ENCODE data around the gene IQCC.
A peak's percentile ranks its signal among the peaks of the same experiment; 100 is the strongest.

Gene IQCC

DNA sequence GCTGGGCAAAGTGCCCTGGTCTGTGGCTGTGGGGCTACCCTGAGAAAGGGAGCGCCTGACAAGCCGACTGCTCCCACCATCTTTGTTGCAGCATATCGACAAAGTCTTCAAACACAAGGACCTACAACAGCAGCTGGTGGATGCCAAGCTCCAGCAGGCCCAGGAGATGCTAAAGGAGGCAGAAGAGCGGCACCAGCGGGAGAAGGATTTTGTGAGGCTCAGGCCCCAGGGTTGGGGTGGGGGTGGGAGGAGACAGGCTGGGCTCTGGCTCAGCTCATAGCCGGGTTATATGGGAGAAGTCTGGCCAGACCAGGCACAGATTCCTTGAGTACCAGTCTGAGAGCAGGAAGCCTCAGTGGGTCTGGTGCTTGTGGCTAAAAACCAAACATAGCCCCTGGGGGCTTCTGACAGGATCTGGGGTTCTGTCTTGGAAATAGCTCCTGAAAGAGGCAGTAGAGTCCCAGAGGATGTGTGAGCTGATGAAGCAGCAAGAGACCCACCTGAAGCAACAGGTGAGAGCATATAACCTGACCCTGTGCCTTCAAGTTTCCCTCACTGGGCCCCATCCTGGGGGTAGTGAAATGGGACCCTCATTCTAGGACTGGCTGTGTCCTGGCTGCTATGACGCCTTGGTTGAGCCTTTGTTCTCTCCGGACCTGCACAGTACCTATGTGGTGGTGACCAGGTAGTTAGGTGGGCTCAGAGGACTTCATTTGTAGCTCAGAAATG, 13.1 kb upstream of the IQCC start:
- H3K36me3 Mint-ChIP-seq (ENCODE audit: low read depth): peaks cover 75% of the 10 kb centered on the region
- DNase-seq: no peak
- H3K9me3 Mint-ChIP-seq: no peaks in the 10 kb centered on the region
- H3K27me3 Mint-ChIP-seq (ENCODE audit: low read depth, poor library complexity): peaks cover 8% of the 10 kb centered on the region
- H3K4me1 Mint-ChIP-seq: peaks cover 6% of the 10 kb centered on the region
- no peak overlapping the region for H3K27ac Mint-ChIP-seq
- TF ChIP-seq CTCF (IDR thresholded peaks at IDR 0.05): no peak
- H3K4me3 Mint-ChIP-seq: no peak overlapping the region

DNA sequence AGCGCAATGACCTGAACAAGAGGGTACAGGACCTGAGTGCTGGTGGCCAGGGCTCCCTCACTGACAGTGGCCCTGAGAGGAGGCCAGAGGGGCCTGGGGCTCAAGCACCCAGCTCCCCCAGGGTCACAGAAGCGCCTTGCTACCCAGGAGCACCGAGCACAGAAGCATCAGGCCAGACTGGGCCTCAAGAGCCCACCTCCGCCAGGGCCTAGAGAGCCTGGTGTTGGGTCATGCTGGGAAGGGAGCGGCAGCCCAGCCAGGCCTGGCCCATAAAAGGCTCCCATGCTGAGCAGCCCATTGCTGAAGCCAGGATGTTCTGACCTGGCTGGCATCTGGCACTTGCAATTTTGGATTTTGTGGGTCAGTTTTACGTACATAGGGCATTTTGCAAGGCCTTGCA, 10.5 kb upstream of the IQCC start:
- H3K4me3 Mint-ChIP-seq: no peak overlapping the region
- H3K9me3 Mint-ChIP-seq: no peaks in the 10 kb centered on the region
- peaks cover 54% of the 10 kb centered on the region for H3K36me3 Mint-ChIP-seq (ENCODE audit: low read depth)
- TF ChIP-seq CTCF (IDR thresholded peaks at IDR 0.05): no peak
- DNase-seq: no peak
- H3K27ac Mint-ChIP-seq: no peak overlapping the region
- peaks cover 26% of the 10 kb centered on the region for H3K4me1 Mint-ChIP-seq
- peaks cover 5% of the 10 kb centered on the region for H3K27me3 Mint-ChIP-seq (ENCODE audit: low read depth, poor library complexity)

DNA sequence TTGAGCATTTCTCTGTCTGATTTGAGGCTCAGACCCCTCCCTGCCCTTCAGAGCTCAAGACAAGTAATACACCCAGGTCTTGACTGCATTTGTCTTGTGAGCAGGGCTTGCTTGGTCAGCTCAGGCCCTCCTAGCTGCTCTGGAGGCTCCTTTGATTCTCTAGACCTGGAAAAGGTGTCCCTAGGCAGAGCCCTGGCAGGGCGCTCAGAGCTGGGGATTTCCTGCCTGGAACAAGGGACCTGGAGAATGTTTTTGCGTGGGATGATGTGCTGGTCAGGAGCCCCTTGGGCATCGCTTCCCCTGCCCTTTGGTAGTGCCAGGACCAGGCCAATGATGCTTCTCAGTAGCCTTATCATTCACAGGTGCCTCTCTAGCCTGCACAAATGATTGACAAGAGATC, 9.9 kb upstream of the IQCC start:
- Mint-ChIP-seq H3K27me3 (ENCODE audit: low read depth, poor library complexity) (peaks cover 5% of the 10 kb centered on the region), H3K4me3 (no peak overlapping the region), H3K9me3 (no peaks in the 10 kb centered on the region), H3K36me3 (ENCODE audit: low read depth) (peaks cover 50% of the 10 kb centered on the region), H3K27ac (no peak overlapping the region), H3K4me1 (peaks cover 32% of the 10 kb centered on the region)
- DNase-seq: no peak
- no peak for TF ChIP-seq CTCF (IDR thresholded peaks at IDR 0.05)

DNA sequence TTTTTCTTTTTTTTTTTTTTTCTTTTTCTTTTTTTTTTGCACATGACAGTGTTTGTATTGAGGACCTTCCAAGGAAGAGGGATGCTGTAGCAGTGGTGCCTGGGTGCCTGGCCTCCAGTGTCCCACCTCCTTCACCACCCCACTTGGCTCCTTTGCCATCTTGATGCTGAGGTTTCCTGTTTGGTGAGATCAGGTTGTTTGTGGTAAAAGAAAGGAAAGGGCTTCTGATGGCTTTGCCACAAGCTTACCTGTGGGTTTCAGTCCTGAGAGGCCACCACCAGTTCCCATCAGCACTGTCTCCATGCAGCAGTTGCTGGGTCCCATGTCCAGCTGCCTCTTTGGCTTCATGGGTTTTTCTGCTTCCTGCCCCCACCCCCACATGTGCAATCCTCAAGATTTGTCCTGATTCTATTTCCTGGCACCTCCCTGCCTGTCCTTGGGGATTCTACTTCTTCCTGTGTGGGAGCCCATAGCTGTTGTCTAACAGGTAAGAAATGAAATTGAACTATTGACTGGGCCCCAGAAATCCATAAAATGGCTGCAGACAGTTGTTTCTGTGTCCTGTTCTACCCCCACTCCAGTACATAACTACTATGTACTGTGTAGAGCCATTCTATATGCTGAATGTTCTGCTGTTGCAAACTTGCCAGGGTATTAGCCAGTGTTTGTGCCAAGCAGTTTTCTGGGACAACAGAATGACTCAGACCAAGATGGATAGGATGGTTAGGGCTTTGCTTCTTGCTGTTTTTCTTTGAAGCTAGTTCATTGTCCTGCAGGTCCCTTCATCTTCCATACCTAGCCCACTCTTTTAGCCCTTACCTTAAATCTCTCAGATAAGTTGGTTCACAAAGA, 9.3 kb upstream of the IQCC start:
- TF ChIP-seq CTCF (IDR thresholded peaks at IDR 0.05): no peak
- peak overlapping the region; percentile 64 for H3K27ac Mint-ChIP-seq
- H3K27me3 Mint-ChIP-seq (ENCODE audit: low read depth, poor library complexity): peaks cover 5% of the 10 kb centered on the region
- no peaks in the 10 kb centered on the region for H3K9me3 Mint-ChIP-seq
- H3K4me3 Mint-ChIP-seq: no peak overlapping the region
- H3K36me3 Mint-ChIP-seq (ENCODE audit: low read depth): peaks cover 48% of the 10 kb centered on the region
- no peak for DNase-seq
- H3K4me1 Mint-ChIP-seq: peaks cover 33% of the 10 kb centered on the region

GRCh38 chr1:32197074-32197473, 8.4 kb upstream of the IQCC start:
- no peak for TF ChIP-seq CTCF (IDR thresholded peaks at IDR 0.05)
- no peaks in the 10 kb centered on the region for H3K9me3 Mint-ChIP-seq
- H3K4me1 Mint-ChIP-seq: peaks cover 41% of the 10 kb centered on the region
- peaks cover 5% of the 10 kb centered on the region for H3K27me3 Mint-ChIP-seq (ENCODE audit: low read depth, poor library complexity)
- H3K36me3 Mint-ChIP-seq (ENCODE audit: low read depth): peaks cover 39% of the 10 kb centered on the region
- DNase-seq: no peak
- H3K27ac Mint-ChIP-seq: peak overlapping the region; percentile 80
- no peak overlapping the region for H3K4me3 Mint-ChIP-seq

Data from nephron progenitor cell (in vitro differentiated cells).